ENCODE data around the gene SHPK. TPM values are rescaled to one million over a fixed set of nuclear protein-coding genes. Genes with fewer than 3 reads are reported as not detected.

The SHPK gene
- total and polyA plus RNA-seq, 4 donors: 9.3 to 66.6 (median 17.0) TPM

- WGBS: 83% methylated on average over 22 of the region's 22 CpGs
- H3K9ac ChIP-seq (ENCODE audit: low read depth in 1 of 2, low read length in 2 of 2): no peak overlapping the region
- no peaks in the 10 kb centered on the region for H3K9me3 ChIP-seq (ENCODE audit: control insufficient read depth in 4 of 4, low read length in 3 of 4)
- no peak for DNase-seq (ENCODE audit: low spot score)
- peaks cover 0 to 13% (median 2%) of the 10 kb centered on the region in 4 donors for H3K36me3 ChIP-seq (ENCODE audit: control insufficient read depth in 4 of 4, insufficient read depth in 3 of 4, low read depth in 1 of 4, low read length in 3 of 4)
- peaks cover 6 to 25% (median 7%) of the 10 kb centered on the region in 4 donors for H3K4me1 ChIP-seq (ENCODE audit: control insufficient read depth in 4 of 4, insufficient read depth in 4 of 4, low read length in 3 of 4)
- H3K4me3 ChIP-seq (ENCODE audit: low read depth in 1 of 3, low read length in 3 of 3): no peak overlapping the region
- TF ChIP-seq TAF1 (conservative IDR thresholded peaks at IDR 0.05) (no peak), YY1 (IDR thresholded peaks at IDR 0.05) (no peak), ATF3 (IDR thresholded peaks at IDR 0.05) (no peak), RXRA (IDR thresholded peaks at IDR 0.05) (no peak), REST (IDR thresholded peaks at IDR 0.05) (no peak), HNF4A (conservative IDR thresholded peaks at IDR 0.05) (no peak), HNF4G (IDR thresholded peaks at IDR 0.05) (no peak), FOXA2 (IDR thresholded peaks at IDR 0.05) (no peak), JUND (IDR thresholded peaks at IDR 0.05) (no peak), EGR1 (IDR thresholded peaks at IDR 0.05; ENCODE audit: low read depth in 2 of 2) (no peak), SP1 (IDR thresholded peaks at IDR 0.05) (no peak)
- H3K27ac ChIP-seq (ENCODE audit: low read depth in 1 of 2, low read length in 2 of 2): no peak overlapping the region
- no peaks in the 10 kb centered on the region for H3K27me3 ChIP-seq (ENCODE audit: control insufficient read depth in 4 of 4, insufficient read depth in 4 of 4, low read length in 3 of 4)
Observed at GRCh38 chr17:3658784-3659449, 22.9 kb upstream of the SHPK start.

GRCh38 chr17:3657874-3658783, 22.1 kb upstream of the SHPK start:
- H3K9ac ChIP-seq (ENCODE audit: low read depth in 1 of 2, low read length in 2 of 2): no peak overlapping the region

More at GRCh38 chr17:3657874-3658783, 22.1 kb upstream of the SHPK start:
- Histone ChIP-seq H3K9me3 (ENCODE audit: control insufficient read depth in 4 of 4, low read length in 3 of 4) (no peaks in the 10 kb centered on the region), H3K27ac (ENCODE audit: low read depth in 1 of 2, low read length in 2 of 2) (no peak overlapping the region), H3K36me3 (ENCODE audit: control insufficient read depth in 4 of 4, insufficient read depth in 3 of 4, low read depth in 1 of 4, low read length in 3 of 4) (peaks cover 0 to 7% (median under 1%) of the 10 kb centered on the region in 4 donors), H3K27me3 (ENCODE audit: control insufficient read depth in 4 of 4, insufficient read depth in 4 of 4, low read length in 3 of 4) (no peaks in the 10 kb centered on the region), H3K4me3 (ENCODE audit: low read depth in 1 of 3, low read length in 3 of 3) (no peak overlapping the region), H3K4me1 (ENCODE audit: control insufficient read depth in 4 of 4, insufficient read depth in 4 of 4, low read length in 3 of 4) (peaks cover 6 to 25% (median 7%) of the 10 kb centered on the region in 4 donors)
- no peak for TF ChIP-seq EGR1 (IDR thresholded peaks at IDR 0.05; ENCODE audit: low read depth in 2 of 2)
- no peak for TF ChIP-seq REST (IDR thresholded peaks at IDR 0.05)
- no peak for TF ChIP-seq RXRA (IDR thresholded peaks at IDR 0.05)
- TF ChIP-seq YY1 (IDR thresholded peaks at IDR 0.05): no peak
- TF ChIP-seq ZBTB33 (IDR thresholded peaks at IDR 0.05): no peak
- TF ChIP-seq NR2F2 (IDR thresholded peaks at IDR 0.05): no peak
- TF ChIP-seq FOXA1 (IDR thresholded peaks at IDR 0.05): no peak
- no peak for TF ChIP-seq CTCF (IDR thresholded peaks at IDR 0.05; ENCODE audit: low read depth, low read length, missing input control)
- TF ChIP-seq MAX (IDR thresholded peaks at IDR 0.05): no peak
- TF ChIP-seq ATF3 (IDR thresholded peaks at IDR 0.05): no peak
- no peak for TF ChIP-seq HNF4A (conservative IDR thresholded peaks at IDR 0.05)
- TF ChIP-seq TAF1 (conservative IDR thresholded peaks at IDR 0.05): no peak
- WGBS: 92% methylated on average over 42 of the region's 42 CpGs
- DNase-seq (ENCODE audit: low spot score): no peak
